H9 (cell line): ENCODE results near the gene MECR. TPM values are rescaled to one million over a fixed set of nuclear protein-coding genes. Genes with fewer than 3 reads are reported as not detected.

Source experiments
- DNase-seq: peaks from one replicate; pipeline ENCODE4 v3.0.0-alpha.2; 2017
- H2AFZ ChIP-seq: one replicate; pipeline ENCODE4 v1.6.1; 2013; ENCODE audit warnings: mild to moderate bottlenecking, low read length, control low read depth, moderate library complexity
- H2AK5ac ChIP-seq: 2 replicates; pipeline ENCODE4 v1.6.1; 2013; ENCODE audit warnings: low read length, control low read depth, mixed read lengths; ENCODE audit not compliant: insufficient read length
- H2BK120ac ChIP-seq: one replicate; pipeline ENCODE4 v1.6.1; 2013; ENCODE audit warnings: low read depth, mild to moderate bottlenecking, low read length, control low read depth, inconsistent platforms; ENCODE audit not compliant: poor library complexity, severe bottlenecking
- H2BK12ac ChIP-seq: 2 replicates; pipeline ENCODE4 v1.6.1; 2013; ENCODE audit warnings: low read length, control low read depth, mixed read lengths, low read depth; ENCODE audit not compliant: insufficient read length
- H2BK15ac ChIP-seq: 2 replicates; pipeline ENCODE4 v1.6.1; 2013; ENCODE audit warnings: low read depth, low read length, control low read depth
- H2BK20ac ChIP-seq: one replicate; pipeline ENCODE4 v1.6.1; 2013; ENCODE audit warnings: low read depth, mild to moderate bottlenecking, low read length, control low read depth, inconsistent platforms; ENCODE audit not compliant: poor library complexity, severe bottlenecking
- H2BK5ac ChIP-seq: 2 replicates; pipeline ENCODE4 v1.6.1; 2013; ENCODE audit warnings: low read length, control low read depth, mixed read lengths; ENCODE audit not compliant: insufficient read length
- H3K14ac ChIP-seq: 2 replicates; pipeline ENCODE4 v1.6.1; 2013; ENCODE audit warnings: low read length, control low read depth; ENCODE audit not compliant: insufficient read depth
- H3K18ac ChIP-seq: 2 replicates; pipeline ENCODE4 v1.6.1; 2013; ENCODE audit warnings: low read depth, mild to moderate bottlenecking, mixed read lengths, low read length, control low read depth; ENCODE audit not compliant: insufficient read length
- H3K23ac ChIP-seq: 2 replicates; pipeline ENCODE4 v1.6.1; 2013; ENCODE audit warnings: low read length, control low read depth, mixed read lengths, low read depth; ENCODE audit not compliant: insufficient read length
- H3K23me2 ChIP-seq: 2 replicates; pipeline ENCODE4 v1.6.1; 2013; ENCODE audit warnings: low read depth, mild to moderate bottlenecking, mixed read lengths, low read length, control low read depth; ENCODE audit not compliant: insufficient read length, poor library complexity, severe bottlenecking
- H3K27ac ChIP-seq: 2 replicates; pipeline ENCODE4 v1.5.1; 2013; ENCODE audit warnings: low read length, control low read depth, mixed read lengths, low read depth; ENCODE audit not compliant: insufficient read length
- H3K27me3 ChIP-seq: 2 replicates; pipeline ENCODE4 v1.6.1; 2013; ENCODE audit warnings: low read length, control low read depth, inconsistent platforms; ENCODE audit not compliant: insufficient read depth
- H3K4ac ChIP-seq: 2 replicates; pipeline ENCODE4 v1.6.1; 2013; ENCODE audit warnings: low read depth, mild to moderate bottlenecking, control low read depth, inconsistent platforms, low read length, moderate library complexity
- H3K4me1 ChIP-seq: 2 replicates; pipeline ENCODE4 v1.6.1; 2013; ENCODE audit warnings: low read length, control low read depth, inconsistent platforms; ENCODE audit not compliant: insufficient read depth
- H3K4me2 ChIP-seq: 2 replicates; pipeline ENCODE4 v1.6.1; 2013; ENCODE audit warnings: low read length, control low read depth, mixed read lengths; ENCODE audit not compliant: insufficient read length, insufficient read depth
- H3K56ac ChIP-seq: 2 replicates; pipeline ENCODE4 v1.6.1; 2013; ENCODE audit warnings: low read depth, mild to moderate bottlenecking, mixed read lengths, low read length, control low read depth; ENCODE audit not compliant: insufficient read length
- H3K79me1 ChIP-seq: 2 replicates; pipeline ENCODE4 v1.6.1; 2013; ENCODE audit warnings: low read depth, mild to moderate bottlenecking, moderate library complexity, low read length, control low read depth, inconsistent platforms; ENCODE audit not compliant: insufficient read depth, poor library complexity, severe bottlenecking
- H3K79me2 ChIP-seq: 2 replicates; pipeline ENCODE4 v1.6.1; 2013; ENCODE audit warnings: low read length, control low read depth, inconsistent platforms; ENCODE audit not compliant: insufficient read depth
- H3K9ac ChIP-seq: 2 replicates; pipeline ENCODE4 v1.6.1; 2013; ENCODE audit warnings: low read length, control low read depth, mixed read lengths; ENCODE audit not compliant: insufficient read length; ENCODE audit errors: extremely low read depth
- H3K9me3 ChIP-seq: one replicate; pipeline ENCODE4 v1.6.1; 2013; ENCODE audit warnings: low read depth, low read length, inconsistent platforms; ENCODE audit not compliant: control insufficient read depth
- H3T11ph ChIP-seq: one replicate; pipeline ENCODE4 v1.6.1; 2013; ENCODE audit warnings: mild to moderate bottlenecking, low read length, control low read depth, inconsistent platforms
- H4K20me1 ChIP-seq: one replicate; pipeline ENCODE4 v1.6.1; 2013; ENCODE audit not compliant: control insufficient read depth, insufficient read length, insufficient read depth
- H4K5ac ChIP-seq: 2 replicates; pipeline ENCODE4 v1.6.1; 2013; ENCODE audit warnings: low read depth, mild to moderate bottlenecking, mixed read lengths, low read length, control low read depth; ENCODE audit not compliant: insufficient read length
- H4K8ac ChIP-seq: replicated peaks from 2 replicates; pipeline ENCODE4 v1.6.1; 2013; ENCODE audit warnings: low read length, control low read depth, mixed read lengths, low read depth; ENCODE audit not compliant: insufficient read length
- H4K91ac ChIP-seq: 2 replicates; pipeline ENCODE4 v1.6.1; 2013; ENCODE audit warnings: low read depth, mild to moderate bottlenecking, moderate library complexity, mixed read lengths, low read length, control low read depth; ENCODE audit not compliant: insufficient read length
- H3K27ac Mint-ChIP-seq, 3 experiments: 2 replicates in 2 of 3; 3 replicates in 1 of 3; pipeline ENCODE4 v1.8.0; 2020 to 2021; ENCODE audit warnings: mixed read lengths in 3 of 3, mild to moderate bottlenecking in 1 of 3, moderate library complexity in 1 of 3
- H3K27me3 Mint-ChIP-seq: 2 replicates; pipeline ENCODE4 v1.8.0; 2021; ENCODE audit warnings: low read depth, mild to moderate bottlenecking, moderate library complexity, mixed read lengths
- H3K36me3 Mint-ChIP-seq, 3 experiments: 2 replicates in 2 of 3; 3 replicates in 1 of 3; pipeline ENCODE4 v1.8.0; 2020 to 2021; ENCODE audit warnings: low read depth in 3 of 3, mixed read lengths in 3 of 3; ENCODE audit not compliant: insufficient read depth in 1 of 3
- H3K4me1 Mint-ChIP-seq, 2 experiments: 2 replicates each; pipeline ENCODE4 v1.8.0; 2020; ENCODE audit warnings: mixed read lengths in 2 of 2
- H3K4me3 Mint-ChIP-seq, 2 experiments: 2 replicates in 1 of 2; 3 replicates in 1 of 2; pipeline ENCODE4 v1.8.0; 2020 to 2021; ENCODE audit warnings: mild to moderate bottlenecking in 2 of 2, mixed read lengths in 2 of 2, moderate library complexity in 1 of 2
- H3K9me3 Mint-ChIP-seq, 2 experiments: 2 replicates in 1 of 2; 3 replicates in 1 of 2; pipeline ENCODE4 v1.8.0; 2020; ENCODE audit warnings: mild to moderate bottlenecking in 2 of 2, mixed read lengths in 2 of 2, moderate library complexity in 1 of 2
- WGBS: extraction: QIAGEN DNeasy Blood & Tissue Kit; methylation state at CpG from one replicate; pipeline ENCODE4 v1.1.7; 2013; ENCODE audit warnings: missing lambda C conversion rate, low lambda C conversion rate, mixed read lengths; ENCODE audit not compliant: insufficient read length; ENCODE audit errors: extremely low coverage; 5-methylcytosine and 5-hydroxymethylcytosine counted together
- total RNA-seq: library from RNA; stranded (reverse); gene quantifications from 2 replicates; pipeline ENCODE4 v1.2.1, GENCODE V29; 2021
- TF ChIP-seq, protein P1 (sequence below): fragments of 200-600 bp; sonication (generic); conservative IDR thresholded peaks from 3 replicates; pipeline ENCODE4 v1.8.0; 2021; ENCODE audit warnings: antibody characterized with exemption, mild to moderate bottlenecking

MECR gene
- total RNA-seq, 1 experiment from 2014 or later, result 30.9 TPM

DNA sequence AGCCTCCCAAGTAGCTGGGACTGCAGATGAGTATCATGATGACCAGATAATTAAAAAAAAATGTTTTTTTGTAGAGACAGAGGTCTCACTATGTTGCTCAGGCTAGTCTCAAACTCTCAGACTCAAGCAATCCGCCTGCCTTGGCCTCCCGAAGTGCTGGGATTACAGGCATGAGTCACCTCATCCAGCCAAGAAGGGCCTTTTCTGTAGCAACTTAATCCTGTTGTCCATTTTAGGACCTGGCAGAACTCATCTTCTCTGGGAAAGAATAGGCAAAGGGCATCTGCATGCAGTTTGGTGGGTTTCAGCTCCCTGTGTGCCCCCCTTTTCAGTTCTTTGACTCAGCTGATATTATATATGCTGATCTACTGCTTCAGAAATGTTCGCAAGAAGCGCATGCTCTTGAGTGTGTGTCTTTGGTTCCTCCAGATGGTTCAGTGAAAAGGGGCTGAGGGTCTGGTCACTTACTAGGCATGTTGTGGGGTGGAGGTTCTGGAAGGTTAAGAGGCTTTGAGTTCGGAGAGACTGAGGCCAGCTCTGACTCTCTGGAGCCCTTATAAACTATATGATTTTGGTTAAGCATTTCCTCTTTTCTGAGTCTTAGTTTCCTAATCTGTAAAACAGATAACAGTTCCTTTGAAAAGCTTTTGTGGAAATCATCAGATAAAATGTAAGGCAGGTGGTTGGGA is 29.7 kb downstream of the MECR start:
- Histone ChIP-seq H3K79me2 (no peaks in the 10 kb centered on the region), H3K79me1 (no peaks in the 10 kb centered on the region), H3K23me2 (no peaks in the 10 kb centered on the region), H2BK15ac (no peak overlapping the region), H3K18ac (no peak overlapping the region), H3K4me2 (no peak overlapping the region), H3K4me1 (peaks cover 3% of the 10 kb centered on the region; the same call in 1 of the 2 replicates), H3K4ac (no peak overlapping the region), H4K91ac (no peak overlapping the region), H4K8ac (no peak overlapping the region), H3K23ac (no peak overlapping the region), H3K9ac (no peak overlapping the region), H3K9me3 (no peaks in the 10 kb centered on the region), H4K5ac (no peak overlapping the region), H3K56ac (no peak overlapping the region), H4K20me1 (no peaks in the 10 kb centered on the region), H3T11ph (no peak overlapping the region), H3K14ac (no peak overlapping the region), H2BK5ac (no peak overlapping the region), H3K27me3 (no peaks in the 10 kb centered on the region), H2BK120ac (no peak overlapping the region), H2AK5ac (no peak overlapping the region), H3K27ac (no peak overlapping the region), H2BK12ac (no peak overlapping the region), H2AFZ (no peak overlapping the region), H2BK20ac (no peak overlapping the region)
- no peaks in the 10 kb centered on the region for H3K27me3 Mint-ChIP-seq
- no peak for DNase-seq
- no peaks in the 10 kb centered on the region for H3K9me3 Mint-ChIP-seq
- WGBS, result no CpG with 5 or more reads among the region's 5 CpGs
- H3K4me1 Mint-ChIP-seq, result peaks cover 6 to 11% of the 10 kb centered on the region in 2 experiments
- H3K36me3 Mint-ChIP-seq, result peaks cover 8 to 43% (median 32%) of the 10 kb centered on the region in 3 experiments; a peak in 6 of 7 replicates
- no peak overlapping the region for H3K4me3 Mint-ChIP-seq
- TF ChIP-seq, protein P1, sequence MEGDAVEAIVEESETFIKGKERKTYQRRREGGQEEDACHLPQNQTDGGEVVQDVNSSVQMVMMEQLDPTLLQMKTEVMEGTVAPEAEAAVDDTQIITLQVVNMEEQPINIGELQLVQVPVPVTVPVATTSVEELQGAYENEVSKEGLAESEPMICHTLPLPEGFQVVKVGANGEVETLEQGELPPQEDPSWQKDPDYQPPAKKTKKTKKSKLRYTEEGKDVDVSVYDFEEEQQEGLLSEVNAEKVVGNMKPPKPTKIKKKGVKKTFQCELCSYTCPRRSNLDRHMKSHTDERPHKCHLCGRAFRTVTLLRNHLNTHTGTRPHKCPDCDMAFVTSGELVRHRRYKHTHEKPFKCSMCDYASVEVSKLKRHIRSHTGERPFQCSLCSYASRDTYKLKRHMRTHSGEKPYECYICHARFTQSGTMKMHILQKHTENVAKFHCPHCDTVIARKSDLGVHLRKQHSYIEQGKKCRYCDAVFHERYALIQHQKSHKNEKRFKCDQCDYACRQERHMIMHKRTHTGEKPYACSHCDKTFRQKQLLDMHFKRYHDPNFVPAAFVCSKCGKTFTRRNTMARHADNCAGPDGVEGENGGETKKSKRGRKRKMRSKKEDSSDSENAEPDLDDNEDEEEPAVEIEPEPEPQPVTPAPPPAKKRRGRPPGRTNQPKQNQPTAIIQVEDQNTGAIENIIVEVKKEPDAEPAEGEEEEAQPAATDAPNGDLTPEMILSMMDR, result no peak
- peak overlapping the region in 1 of 3 experiments; percentile 52; a peak in 1 of 7 replicates for H3K27ac Mint-ChIP-seq
